Measurements from ENCODE around the gene ZNF367.
"Not testable (repeated sequence)": the region's sequence is repeated elsewhere in the genome, so short reads cannot be mapped to it uniquely, and the experiment has no call there.

The ZNF367 gene

DNA sequence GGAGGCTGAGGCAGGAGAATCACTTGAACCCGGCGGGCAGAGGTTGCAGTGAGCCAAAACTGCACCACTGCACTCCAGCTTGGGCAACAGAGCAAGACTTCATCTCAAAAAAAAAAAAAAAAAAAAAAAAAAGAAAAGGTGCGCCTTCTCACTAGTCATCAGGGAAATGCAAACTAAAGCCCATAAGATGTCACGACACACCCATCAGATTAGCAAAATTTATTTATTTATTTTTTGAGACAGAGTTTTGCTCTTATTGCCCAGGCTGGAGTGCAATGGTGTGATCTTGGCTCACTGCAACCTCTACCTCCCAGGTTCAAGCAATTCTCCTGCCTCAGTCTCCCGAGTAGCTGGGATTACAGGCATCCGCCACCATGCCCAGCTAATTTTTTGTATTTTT is 57.6 kb downstream of the ZNF367 start:
- DNase-seq, result not testable (repeated sequence)

DNA sequence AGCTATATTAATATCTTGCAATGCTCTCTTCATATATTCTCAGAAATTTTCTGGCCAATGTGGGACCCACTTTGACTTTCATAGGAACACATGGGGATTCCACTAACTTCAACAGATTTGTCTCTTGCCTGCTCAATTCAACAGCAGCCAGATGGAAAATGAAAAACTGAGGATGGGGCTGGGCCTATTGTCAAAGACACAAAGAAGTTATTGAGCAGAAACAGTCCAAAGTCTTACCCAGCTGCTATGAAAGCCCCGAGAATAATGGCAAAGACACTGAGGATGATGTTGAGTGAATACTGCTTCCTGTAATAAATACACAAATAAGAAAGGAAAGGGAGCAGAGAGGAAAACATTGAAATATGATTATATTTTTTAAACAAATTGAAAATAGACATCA is 67.3 kb downstream of the ZNF367 start:
- DNase-seq, result peak; percentile 82

GRCh38 chr9:96348261-96348660 is 69.9 kb downstream of the ZNF367 start:
- no peak for DNase-seq

- DNase-seq, result no peak
Observed at GRCh38 chr9:96345551-96345950, 72.6 kb downstream of the ZNF367 start.

GRCh38 chr9:96344458-96345180 is 73.6 kb downstream of the ZNF367 start:
- peak; percentile 75 for DNase-seq

DNA sequence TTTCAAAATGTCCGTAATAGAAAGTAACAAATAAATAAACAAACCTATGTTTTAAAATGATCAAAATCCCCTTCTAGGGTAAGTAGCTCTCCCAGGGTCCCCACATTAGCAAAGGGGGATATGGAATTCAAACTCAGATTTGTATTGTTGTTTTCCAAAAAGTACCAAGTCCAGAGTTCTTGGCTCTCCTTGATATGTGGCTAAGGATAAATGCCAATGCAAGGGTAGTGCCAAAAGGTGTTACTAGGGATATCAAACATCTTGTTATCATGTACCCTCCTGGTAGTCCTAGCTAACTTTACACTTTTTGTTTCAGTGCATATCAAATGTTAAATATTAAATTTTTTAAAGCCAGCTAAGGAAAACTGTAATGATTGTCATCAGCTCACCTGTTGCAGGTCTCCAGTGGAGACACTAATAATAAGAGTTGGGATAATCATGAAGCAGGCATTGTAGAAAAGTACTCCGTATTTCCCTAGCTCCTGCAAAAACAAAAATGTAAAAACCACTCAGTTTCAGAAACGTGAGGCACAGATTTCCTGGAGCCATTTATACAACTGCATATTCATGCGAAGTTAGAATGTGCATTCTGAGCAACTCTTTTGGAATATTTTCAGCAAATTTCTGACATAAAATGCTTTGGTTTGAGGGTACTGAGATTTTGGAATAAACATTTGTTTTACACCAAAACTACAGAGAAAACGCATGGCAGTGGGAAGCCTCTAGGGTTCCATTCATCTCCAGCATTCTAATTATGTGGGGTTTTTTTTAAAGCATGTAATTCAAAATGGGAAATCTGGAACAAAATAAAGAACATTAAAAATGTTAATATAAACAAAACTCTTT is 74.4 kb downstream of the ZNF367 start:
- peak; percentile 36 for DNase-seq

DNA sequence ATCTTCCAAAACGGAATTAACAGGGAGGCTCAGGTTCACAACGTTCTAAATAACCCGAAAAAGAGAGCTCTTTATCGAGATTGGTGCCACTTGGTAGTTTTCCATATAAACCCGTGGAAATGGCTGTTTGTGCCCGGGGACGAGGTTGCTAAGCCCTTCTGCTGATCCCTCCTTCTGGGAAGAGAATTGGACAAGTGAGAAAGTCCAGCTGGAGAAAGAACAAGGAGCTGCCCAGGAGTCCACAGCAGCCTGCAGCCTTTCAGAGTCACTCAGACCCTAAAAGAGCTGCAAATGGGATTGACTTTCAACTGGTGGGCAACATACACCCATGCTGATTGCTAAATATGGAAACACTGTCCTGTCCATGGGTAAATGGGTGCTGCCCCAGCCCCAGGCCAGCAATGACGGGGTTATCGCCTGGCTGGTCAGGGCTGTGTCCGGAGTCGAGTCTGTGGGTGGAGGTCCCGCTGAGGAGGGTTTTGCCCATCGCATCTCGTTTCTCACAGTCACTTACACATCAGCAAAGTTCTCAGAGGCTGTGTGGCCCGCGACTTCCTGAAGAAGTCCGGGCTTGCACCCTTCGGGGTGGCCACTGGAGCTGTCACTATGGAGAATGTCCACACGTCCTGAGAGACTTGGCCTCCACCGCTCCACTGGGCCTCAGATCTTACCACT is 75.5 kb downstream of the ZNF367 start:
- DNase-seq, result no peak

DNA sequence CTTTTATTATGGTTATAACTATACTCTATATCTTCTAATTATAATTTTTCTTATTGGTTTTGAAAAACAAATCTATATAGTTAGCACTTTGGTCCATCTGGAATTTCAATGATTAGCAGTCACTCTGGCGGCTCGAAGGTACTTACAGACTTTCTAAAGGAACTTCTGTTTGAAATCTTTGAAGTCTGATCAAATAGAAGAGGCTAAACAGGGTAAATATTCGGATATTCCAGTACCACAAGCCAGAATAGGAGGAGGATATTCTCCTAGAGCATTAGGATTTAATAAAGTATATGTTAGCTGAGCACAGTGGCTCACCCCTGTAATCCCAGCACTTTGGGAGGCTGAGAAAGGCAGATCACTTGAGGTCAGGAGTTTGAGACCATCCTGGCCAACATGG is 77.5 kb downstream of the ZNF367 start:
- no peak for DNase-seq

DNA sequence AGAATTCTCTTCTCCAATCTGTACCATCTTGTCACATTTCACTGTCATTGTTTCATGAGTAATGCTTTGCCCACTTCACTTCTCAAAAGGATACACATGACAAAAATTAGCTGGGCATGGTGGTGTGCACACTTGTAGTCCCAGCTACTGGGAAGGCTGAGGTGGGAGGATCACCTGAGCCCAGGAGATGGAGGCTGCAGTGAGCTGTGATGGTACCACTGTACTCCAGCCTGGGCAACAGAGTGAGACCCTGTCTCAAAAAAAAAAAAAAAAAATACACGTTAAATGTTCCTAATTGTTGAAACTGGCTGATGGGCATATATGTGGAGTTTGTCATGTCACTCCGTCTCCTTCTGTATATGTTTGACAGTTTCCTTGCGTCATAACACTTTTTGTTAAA is 79.9 kb downstream of the ZNF367 start:
- no peak for DNase-seq
